Endothelial cell of umbilical vein (primary cell): ENCODE results near the gene HPDL. TPM values are rescaled to one million over a fixed set of nuclear protein-coding genes. Genes with fewer than 3 reads are reported as not detected.

Experiments used
- BruUV-seq: library from RNA; stranded (reverse); fragments of 400-500 nt; replicated peaks from 2 replicates; lab custom pipeline; 2021; lab: Mats Ljungman, UMichigan
- CTCF ChIA-PET: fragments of 300-600, 350-600 bp; sonication (Branson Sonifier 250); formaldehyde crosslinking; loops from one replicate; lab custom pipeline; 2021; ENCODE audit warnings: antibody characterized with exemption, inconsistent platforms; lab: Charles Lee
- POLR2A ChIA-PET: fragments of 300-600, 350-600 bp; sonication (Branson Sonifier 250); formaldehyde crosslinking; loops from one replicate; lab custom pipeline; 2021; ENCODE audit warnings: antibody characterized with exemption, inconsistent platforms; lab: Charles Lee
- DNase-seq: peaks from one replicate; pipeline ENCODE4 v3.0.0-alpha.2; 2011; ENCODE audit warnings: low read depth, low spot score
- FAIRE-seq: peaks from 2 replicates; lab custom pipeline; 2011; peaks lifted over from hg19 to GRCh38; lab: Jason Lieb, UNC
- H2AFZ ChIP-seq: 2 replicates; pipeline ENCODE4 v1.6.0; 2012; ENCODE audit warnings: low read depth, low read length, control low read depth, inconsistent platforms
- H3K27ac ChIP-seq: 2 replicates; pipeline ENCODE4 v1.5.1; 2011; ENCODE audit warnings: low read depth, mild to moderate bottlenecking, control low read depth, low read length, moderate library complexity; ENCODE audit not compliant: insufficient read depth
- H3K27me3 ChIP-seq, 2 experiments: 2 replicates each; pipeline versions ENCODE4 v1.6.0 to v1.6.1; 2011; ENCODE audit warnings: low read length in 2 of 2, mixed read lengths in 1 of 2; ENCODE audit not compliant: control insufficient read depth in 2 of 2, insufficient read depth in 2 of 2
- H3K36me3 ChIP-seq, 2 experiments: 2 replicates in 1 of 2; 3 replicates in 1 of 2; pipeline ENCODE4 v1.5.1; 2011; ENCODE audit warnings: low read length in 2 of 2, mild to moderate bottlenecking in 1 of 2, moderate library complexity in 1 of 2; ENCODE audit not compliant: control insufficient read depth in 2 of 2, insufficient read depth in 2 of 2; ENCODE audit errors: extremely low read depth in 1 of 2
- H3K4me1 ChIP-seq: 3 replicates; pipeline ENCODE4 v1.5.1; 2011; ENCODE audit warnings: mild to moderate bottlenecking, low read length; ENCODE audit not compliant: control insufficient read depth, insufficient read depth; ENCODE audit errors: extremely low read depth
- H3K4me2 ChIP-seq: 2 replicates; pipeline ENCODE4 v1.6.1; 2011; ENCODE audit warnings: low read length, control low read depth, mixed read lengths; ENCODE audit not compliant: insufficient read depth
- H3K4me3 ChIP-seq, 3 experiments: fragments of 200-600 bp in 1 of 3; sonication (generic), shearing (Covaris generic) in 1 of 3; replicated peaks in 1 of 3; 2 replicates each; pipeline ENCODE4 v1.5.1; 2011 to 2016; ENCODE audit warnings: control low read depth in 3 of 3, low read length in 3 of 3, mild to moderate bottlenecking in 2 of 3, inconsistent platforms in 1 of 3, low read depth in 1 of 3, moderate library complexity in 1 of 3; ENCODE audit not compliant: insufficient read depth in 1 of 3
- H3K79me2 ChIP-seq: 2 replicates; pipeline ENCODE4 v1.6.0; 2012; ENCODE audit warnings: low read length, inconsistent platforms; ENCODE audit not compliant: control insufficient read depth, insufficient read depth
- H3K9ac ChIP-seq: replicated peaks from 2 replicates; pipeline ENCODE3; 2011; ENCODE audit warnings: low read length, control low read depth; ENCODE audit not compliant: insufficient read depth; ENCODE audit errors: extremely low read depth
- H3K9me1 ChIP-seq: replicated peaks from 3 replicates; pipeline ENCODE4 v1.6.0; 2011; ENCODE audit warnings: mild to moderate bottlenecking, low read length; ENCODE audit not compliant: control insufficient read depth, insufficient read depth; ENCODE audit errors: extremely low read depth
- H3K9me3 ChIP-seq: replicated peaks from 2 replicates; pipeline ENCODE4 v1.5.1; 2012; ENCODE audit warnings: low read length, inconsistent platforms; ENCODE audit not compliant: control insufficient read depth, insufficient read depth
- H4K20me1 ChIP-seq: replicated peaks from 2 replicates; pipeline ENCODE3; 2011; ENCODE audit warnings: mild to moderate bottlenecking, low read length; ENCODE audit not compliant: control insufficient read depth, insufficient read depth; ENCODE audit errors: extremely low read depth
- EZH2 ChIP-seq: IDR thresholded peaks from 2 replicates; pipeline ENCODE4 v1.6.1; 2012; ENCODE audit warnings: borderline replicate concordance, low read depth, mild to moderate bottlenecking, moderate library complexity, low read length, inconsistent platforms; ENCODE audit not compliant: severe bottlenecking
- FOS ChIP-seq: IDR thresholded peaks from 2 replicates; pipeline ENCODE4 v1.6.1; 2011; ENCODE audit warnings: mild to moderate bottlenecking, low read length, moderate library complexity, borderline replicate concordance; ENCODE audit not compliant: insufficient read depth
- GATA2 ChIP-seq: IDR thresholded peaks from 2 replicates; pipeline ENCODE4 v1.7.0; 2011; ENCODE audit warnings: low read depth, mild to moderate bottlenecking, moderate library complexity, mixed read lengths, low read length; ENCODE audit not compliant: insufficient read length, insufficient read depth
- JUN ChIP-seq: IDR thresholded peaks from 2 replicates; pipeline ENCODE4 v1.6.1; 2011; ENCODE audit warnings: borderline replicate concordance, low read depth; ENCODE audit not compliant: insufficient read length, insufficient read depth
- MAX ChIP-seq: IDR thresholded peaks from 2 replicates; pipeline ENCODE4 v1.6.1; 2011; ENCODE audit not compliant: insufficient read depth, insufficient read length
- MYC ChIP-seq: IDR thresholded peaks from one replicate; pipeline ENCODE4 v1.6.1; 2011; ENCODE audit warnings: mild to moderate bottlenecking, low read depth, low read length
- POLR2A ChIP-seq: IDR thresholded peaks from 2 replicates; pipeline ENCODE4 v1.6.1; 2012; ENCODE audit warnings: low read depth, mild to moderate bottlenecking, control low read depth, low read length
- POLR2AphosphoS5 ChIP-seq: IDR thresholded peaks from 2 replicates; pipeline ENCODE4 v1.6.1; 2012; ENCODE audit warnings: low read depth, mild to moderate bottlenecking, control low read depth, low read length, moderate library complexity; ENCODE audit not compliant: insufficient read depth
- dilution Hi-C: fragments of 300-500 bp; cut with MboI; formaldehyde crosslinking; loops from one replicate; pipeline ENCODE4 v1.15.0; 2019; ENCODE audit warnings: low sequenced_read_pairs; ENCODE audit not compliant: extremely low pct_ligation_motif_present
- intact Hi-C: fragments of 100-400 bp; cut with micrococcal nuclease; formaldehyde crosslinking; loops from one replicate; pipeline ENCODE4 v1.10.0; 2022
- polyA plus RNA-seq, 4 experiments: library from polyadenylated mRNA; depleted of rRNA in 3 of 4; stranded (reverse) in 3 of 4; unstranded in 1 of 4; fragments of >200 nt; gene quantifications; 2 replicates each; pipeline versions ENCODE4 v1.2.1 to v1.2.3, GENCODE V29; 2011 to 2012; ENCODE audit warnings: missing spikeins in 1 of 4
- total RNA-seq: library from RNA; stranded (reverse); gene quantifications from 2 replicates; pipeline ENCODE4 v1.2.3, GENCODE V29; 2021
- TF ChIP-seq, protein P1 (sequence below), 2 donors: IDR thresholded peaks; 1 replicate in 1 of 2; 2 replicates in 1 of 2; pipeline ENCODE4 v1.5.1; 2011; ENCODE audit warnings: low read length in 2 of 2, mild to moderate bottlenecking in 2 of 2, moderate library complexity in 2 of 2, control low read depth in 1 of 2, inconsistent platforms in 1 of 2, low read depth in 1 of 2; ENCODE audit not compliant: insufficient read depth in 1 of 2; ENCODE audit errors: extremely low read depth in 1 of 2

The HPDL gene
- total and polyA plus RNA-seq, 2 donors (not counting 3 experiments of a cell fraction or from before 2014, with no cell fraction given) = 3.4 to 5.9 TPM

GRCh38 chr1:45327644-45328515 lies 1.2 kb downstream of the HPDL start:
- peaks cover 7% of the 10 kb centered on the region for H3K79me2 ChIP-seq
- dilution Hi-C loops (no loop called here), intact Hi-C loops (loop anchor here (1.0 kb wide), 1 partner anchor 12 kb away; the partner anchor contains the start of genes MUTYH and TOE1)
- POLR2A ChIA-PET = interaction anchor here (2.3 to 3.5 kb wide), 2 partner anchors 12 to 316 kb away, joined by 6 to 18 read pairs; partner anchors contain the start of genes MUTYH, TOE1 and UROD
- H3K9ac ChIP-seq = peak overlapping the region; percentile 53
- peak overlapping the region; percentile 72 for H3K4me2 ChIP-seq
- no TSS peak for BruUV-seq
- H2AFZ ChIP-seq = peak overlapping the region; percentile 95
- H3K27ac ChIP-seq = no peak overlapping the region
- H3K9me3 ChIP-seq = no peaks in the 10 kb centered on the region
- H3K4me1 ChIP-seq = peaks cover 18% of the 10 kb centered on the region
- H3K36me3 ChIP-seq = no peaks in the 10 kb centered on the region
- peak overlapping the region in 1 of 3 experiments; percentile 18 for H3K4me3 ChIP-seq
- H4K20me1 ChIP-seq = no peaks in the 10 kb centered on the region
- FAIRE-seq (no peak), DNase-seq (no peak)
- no peaks in the 10 kb centered on the region for H3K27me3 ChIP-seq
- H3K9me1 ChIP-seq = no peaks in the 10 kb centered on the region
- TF ChIP-seq POLR2AphosphoS5 (no peak), JUN (no peak), FOS (no peak), POLR2A (no peak), GATA2 (no peak), MYC (no peak), MAX (no peak), EZH2 (no peak)
- TF ChIP-seq, protein P1, sequence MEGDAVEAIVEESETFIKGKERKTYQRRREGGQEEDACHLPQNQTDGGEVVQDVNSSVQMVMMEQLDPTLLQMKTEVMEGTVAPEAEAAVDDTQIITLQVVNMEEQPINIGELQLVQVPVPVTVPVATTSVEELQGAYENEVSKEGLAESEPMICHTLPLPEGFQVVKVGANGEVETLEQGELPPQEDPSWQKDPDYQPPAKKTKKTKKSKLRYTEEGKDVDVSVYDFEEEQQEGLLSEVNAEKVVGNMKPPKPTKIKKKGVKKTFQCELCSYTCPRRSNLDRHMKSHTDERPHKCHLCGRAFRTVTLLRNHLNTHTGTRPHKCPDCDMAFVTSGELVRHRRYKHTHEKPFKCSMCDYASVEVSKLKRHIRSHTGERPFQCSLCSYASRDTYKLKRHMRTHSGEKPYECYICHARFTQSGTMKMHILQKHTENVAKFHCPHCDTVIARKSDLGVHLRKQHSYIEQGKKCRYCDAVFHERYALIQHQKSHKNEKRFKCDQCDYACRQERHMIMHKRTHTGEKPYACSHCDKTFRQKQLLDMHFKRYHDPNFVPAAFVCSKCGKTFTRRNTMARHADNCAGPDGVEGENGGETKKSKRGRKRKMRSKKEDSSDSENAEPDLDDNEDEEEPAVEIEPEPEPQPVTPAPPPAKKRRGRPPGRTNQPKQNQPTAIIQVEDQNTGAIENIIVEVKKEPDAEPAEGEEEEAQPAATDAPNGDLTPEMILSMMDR (IDR thresholded peaks at IDR 0.05; ENCODE audit: extremely low read depth in 1 of 2, insufficient read depth in 1 of 2, low read depth in 1 of 2, low read length in 2 of 2) = no peak
- CTCF ChIA-PET = interaction anchor here (0.9 to 3.7 kb wide), 6 partner anchors 12 to 310 kb away, joined by 3 to 14 read pairs (median 5); partner anchors contain the start of genes MUTYH and TOE1
